Neutrophil (primary cell): Measurements from ENCODE around the gene DCHS1.

Experiments
- H3K27ac ChIP-seq: fragments of 200-600 bp; sonication (generic); 2 replicates; pipeline ENCODE4 v1.5.1; 2016; ENCODE audit warnings: mild to moderate bottlenecking, moderate library complexity
- H3K27me3 ChIP-seq: fragments of 200-600 bp; sonication (generic); 2 replicates; pipeline ENCODE4 v1.6.0; 2016; ENCODE audit warnings: mild to moderate bottlenecking
- H3K36me3 ChIP-seq: fragments of 200-600 bp; sonication (generic); 2 replicates; pipeline ENCODE4 v1.5.1; 2017
- H3K4me1 ChIP-seq, 2 experiments: fragments of 200-600 bp in 1 of 2; sonication (generic) in 1 of 2; 1 replicate in 1 of 2; 2 replicates in 1 of 2; pipeline versions ENCODE4 v1.5.1 to v1.6.1; 2013 to 2016; ENCODE audit warnings: low read depth in 1 of 2, low read length in 1 of 2, mild to moderate bottlenecking in 1 of 2, moderate library complexity in 1 of 2; ENCODE audit not compliant: control insufficient read depth in 1 of 2, insufficient read depth in 1 of 2
- H3K4me3 ChIP-seq, 2 experiments: fragments of 200-600 bp in 1 of 2; sonication (generic) in 1 of 2; 1 replicate in 1 of 2; 2 replicates in 1 of 2; pipeline ENCODE4 v1.5.1; 2013 to 2016; ENCODE audit warnings: low read depth in 1 of 2, low read length in 1 of 2, mild to moderate bottlenecking in 1 of 2, moderate library complexity in 1 of 2
- H3K9me3 ChIP-seq: fragments of 200-600 bp; sonication (generic); 2 replicates; pipeline ENCODE4 v1.5.1; 2016
- CTCF ChIP-seq: fragments of 200-600 bp; sonication (generic); IDR thresholded peaks from 2 replicates; pipeline ENCODE4 v1.5.1; 2016; ENCODE audit warnings: antibody characterized with exemption

DCHS1 gene

GRCh38 chr11:6572215-6572614 is 83.4 kb downstream of the DCHS1 start:
- H3K4me1 ChIP-seq, result peaks cover 0 to 3% of the 10 kb centered on the region in 2 experiments
- H3K27me3 ChIP-seq, result peaks cover 8% of the 10 kb centered on the region
- no peak overlapping the region for H3K4me3 ChIP-seq
- no peaks in the 10 kb centered on the region for H3K9me3 ChIP-seq
- TF ChIP-seq CTCF, result no peak
- no peak overlapping the region for H3K27ac ChIP-seq
- H3K36me3 ChIP-seq, result no peaks in the 10 kb centered on the region

DNA sequence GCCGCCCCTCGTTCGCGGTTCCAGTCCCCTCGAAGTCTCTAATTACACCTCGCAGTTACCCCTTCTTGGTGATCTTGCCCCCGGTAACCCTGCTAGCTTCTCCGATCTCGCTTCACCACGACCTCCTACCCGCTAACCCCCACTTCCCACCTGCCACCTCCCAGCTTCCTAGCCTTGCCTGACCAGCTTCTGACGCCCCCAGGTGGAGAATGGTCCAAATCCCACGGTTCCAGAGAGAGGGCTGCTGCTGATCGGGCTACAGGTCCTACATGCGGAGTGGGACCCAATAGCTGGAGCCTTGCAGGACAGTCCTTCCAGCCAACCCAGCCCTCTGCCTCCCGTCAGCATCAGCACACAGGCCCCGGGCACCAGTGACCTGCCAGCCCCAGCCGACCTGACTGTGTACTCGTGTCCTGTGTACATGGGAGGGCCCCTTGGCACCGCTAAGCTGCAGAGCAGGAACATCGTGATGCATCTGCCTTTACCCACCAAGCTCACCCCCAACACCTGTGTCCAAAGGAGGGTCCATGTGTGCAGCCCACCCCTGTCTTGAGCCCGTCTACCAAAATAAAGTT is 84.1 kb downstream of the DCHS1 start:
- H3K27ac ChIP-seq, result no peak overlapping the region
- H3K36me3 ChIP-seq, result no peaks in the 10 kb centered on the region
- no peaks in the 10 kb centered on the region for H3K4me1 ChIP-seq
- H3K9me3 ChIP-seq, result no peaks in the 10 kb centered on the region
- peaks cover 8% of the 10 kb centered on the region for H3K27me3 ChIP-seq
- TF ChIP-seq CTCF, result no peak
- no peak overlapping the region for H3K4me3 ChIP-seq
